IMR-90 (cell line): ENCODE data around the gene GREB1L.

ENCODE experiments used
- CEBPB ChIP-seq: IDR thresholded peaks from 2 replicates; pipeline ENCODE4 v1.6.1; 2012; ENCODE audit warnings: low read depth, low read length, improper control_type of control experiment
- CTCF ChIP-seq: conservative IDR thresholded peaks from 2 replicates; pipeline ENCODE4 v1.5.1; 2012; ENCODE audit warnings: mild to moderate bottlenecking, low read depth, low read length, improper control_type of control experiment
- MAFK ChIP-seq: IDR thresholded peaks from 2 replicates; pipeline ENCODE4 v1.6.1; 2012; ENCODE audit warnings: low read depth, low read length, improper control_type of control experiment
- MAZ ChIP-seq: IDR thresholded peaks from 2 replicates; pipeline ENCODE4 v1.6.1; 2012; ENCODE audit warnings: low read depth, mild to moderate bottlenecking, low read length, improper control_type of control experiment, moderate library complexity, borderline replicate concordance
- MXI1 ChIP-seq: IDR thresholded peaks from 2 replicates; pipeline ENCODE4 v1.6.1; 2012; ENCODE audit warnings: low read depth, mild to moderate bottlenecking, low read length, moderate library complexity, borderline replicate concordance
- NFE2L2 ChIP-seq: fragments of 150-350 bp; IDR thresholded peaks from 2 replicates; pipeline ENCODE4 v1.6.1; 2016; ENCODE audit warnings: low read depth, mild to moderate bottlenecking, low read length
- POLR2A ChIP-seq: IDR thresholded peaks from 2 replicates; pipeline ENCODE4 v1.6.1; 2012; ENCODE audit warnings: mild to moderate bottlenecking, low read depth, low read length
- RAD21 ChIP-seq: IDR thresholded peaks from 2 replicates; pipeline ENCODE4 v1.6.1; 2012; ENCODE audit warnings: low read length, improper control_type of control experiment
- RFX5 ChIP-seq: IDR thresholded peaks from 2 replicates; pipeline ENCODE4 v1.8.0; 2012; ENCODE audit warnings: low read depth, mild to moderate bottlenecking, low read length, moderate library complexity
- SMC3 ChIP-seq: fragments of 150-350 bp; IDR thresholded peaks from 2 replicates; pipeline ENCODE4 v1.6.1; 2016; ENCODE audit warnings: low read depth, mild to moderate bottlenecking, antibody characterized with exemption, low read length, moderate library complexity
- USF2 ChIP-seq: fragments of 150-350 bp; IDR thresholded peaks from 2 replicates; pipeline ENCODE4 v1.6.1; 2017; ENCODE audit warnings: mild to moderate bottlenecking, antibody characterized with exemption, low read length, low read depth

GRCh38 chr18:21230436-21230835 is 11.6 kb upstream of the GREB1L start:
- TF ChIP-seq POLR2A (no peak), CTCF (no peak), MXI1 (no peak), RAD21 (no peak), SMC3 (no peak), MAZ (no peak), USF2 (no peak), NFE2L2 (no peak), RFX5 (no peak), CEBPB (no peak), MAFK (no peak)
